HL-60/S4 treated with phorbol 12-myristate 13-acetate at 8.2 ng/mL for 4 days and 3 days (cell line): ENCODE measurements around the gene COBL.

ENCODE experiments used
- in situ Hi-C: fragments of 300-500 bp; cut with MboI; formaldehyde crosslinking; loops from 2 replicates; pipeline ENCODE4 v1.15.0; 2022; ENCODE audit warnings: low sequenced_read_pairs

COBL gene

DNA sequence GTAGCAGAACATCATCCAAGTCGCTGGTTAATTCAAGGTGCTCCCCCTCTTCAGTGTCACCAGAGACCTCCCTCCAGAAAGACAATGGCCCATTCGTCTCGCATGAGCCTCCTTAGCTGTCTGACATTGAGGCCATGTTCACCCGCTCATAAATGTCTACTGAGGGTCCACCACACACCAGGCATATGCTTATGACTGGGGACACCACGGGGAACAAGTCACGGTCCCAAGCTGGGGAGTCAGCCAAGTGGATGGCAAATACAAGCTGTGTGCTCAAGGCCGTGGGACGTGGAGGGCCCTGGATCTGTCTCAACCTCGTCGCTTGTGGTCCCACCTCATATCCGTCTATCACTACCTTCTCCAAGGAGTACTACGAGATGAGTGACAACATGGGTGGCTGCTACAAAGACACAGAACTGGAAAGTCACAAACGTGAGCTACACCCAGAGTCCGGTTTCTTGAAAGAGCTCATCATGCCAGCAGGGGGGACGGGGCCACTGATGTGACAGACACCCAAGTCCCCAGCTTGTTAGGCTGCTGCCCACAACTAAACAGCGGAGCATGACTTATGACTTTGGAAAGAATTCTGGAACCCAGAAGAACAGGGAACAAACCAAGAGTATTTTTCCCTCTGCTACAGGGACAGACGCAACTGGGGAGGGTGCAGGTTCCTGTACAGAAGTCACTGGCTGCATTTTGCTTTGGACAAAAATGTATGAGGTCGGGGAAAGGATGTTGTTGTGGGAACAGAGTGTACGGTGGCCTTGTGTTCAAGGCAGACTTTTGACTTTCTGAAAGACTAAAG, 189.6 kb downstream of the COBL start:
- in situ Hi-C loops = no loop called here

DNA sequence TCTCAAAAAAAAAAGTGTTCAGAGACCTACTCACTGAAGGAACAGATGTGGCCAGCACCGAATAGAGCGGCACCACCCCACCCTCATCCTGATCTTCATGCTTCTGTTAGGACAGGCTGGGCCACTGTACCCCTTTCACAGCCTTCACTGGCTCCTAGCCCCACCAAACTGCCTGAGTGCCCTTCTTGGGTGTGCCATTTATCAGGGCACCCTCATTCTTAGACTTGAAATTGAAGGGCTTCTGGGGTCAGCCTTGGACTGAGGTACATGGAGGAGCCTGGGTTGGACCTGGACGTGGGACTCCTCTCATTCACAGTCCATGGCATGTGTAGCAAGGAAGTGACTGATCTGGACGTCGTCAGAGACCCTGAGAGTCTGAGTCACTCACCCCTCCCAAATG, 190.3 kb downstream of the COBL start:
- in situ Hi-C loops = no loop called here

GRCh38 chr7:51124321-51124720, 192.3 kb downstream of the COBL start:
- in situ Hi-C loops = no loop called here

- in situ Hi-C loops = no loop called here
Measured at GRCh38 chr7:51123322-51124019, 193.1 kb downstream of the COBL start.

GRCh38 chr7:51121931-51122425, 194.6 kb downstream of the COBL start:
- in situ Hi-C loops = no loop called here

DNA sequence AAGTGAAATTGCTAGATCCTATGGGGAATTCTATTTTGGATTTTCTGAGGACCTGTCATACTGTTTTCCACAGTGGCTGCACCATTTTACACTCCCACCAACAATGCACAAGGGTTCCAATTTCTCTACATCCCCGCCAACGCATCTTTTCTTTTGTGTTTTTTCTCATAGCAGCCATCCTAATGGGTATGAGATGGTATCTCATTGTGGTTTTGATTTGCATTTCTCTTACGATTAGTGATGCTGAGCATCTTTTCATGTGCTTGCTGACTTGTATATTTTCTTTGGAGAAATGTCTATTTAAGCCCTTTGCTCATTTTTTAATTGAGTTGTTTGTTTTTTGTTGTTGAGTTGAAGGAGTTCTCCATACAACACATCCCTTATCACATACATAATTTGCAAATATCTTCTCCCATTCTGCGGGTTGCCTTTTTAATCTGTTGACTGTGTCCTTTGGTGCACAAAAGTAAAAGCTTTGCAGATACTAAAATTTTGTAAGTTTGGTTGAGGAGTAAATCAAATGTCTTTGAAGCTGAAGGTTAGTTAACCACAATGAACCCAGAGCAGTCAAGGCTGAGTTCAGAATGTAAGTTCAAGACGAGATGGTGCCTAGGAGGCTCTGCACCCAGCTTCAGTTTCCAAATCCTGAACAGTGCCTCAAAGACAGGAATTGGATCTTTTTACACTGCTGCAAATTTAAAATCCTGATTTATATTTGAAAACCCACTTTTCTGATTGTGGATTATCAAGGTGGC, 195.4 kb downstream of the COBL start:
- in situ Hi-C loops = no loop called here

DNA sequence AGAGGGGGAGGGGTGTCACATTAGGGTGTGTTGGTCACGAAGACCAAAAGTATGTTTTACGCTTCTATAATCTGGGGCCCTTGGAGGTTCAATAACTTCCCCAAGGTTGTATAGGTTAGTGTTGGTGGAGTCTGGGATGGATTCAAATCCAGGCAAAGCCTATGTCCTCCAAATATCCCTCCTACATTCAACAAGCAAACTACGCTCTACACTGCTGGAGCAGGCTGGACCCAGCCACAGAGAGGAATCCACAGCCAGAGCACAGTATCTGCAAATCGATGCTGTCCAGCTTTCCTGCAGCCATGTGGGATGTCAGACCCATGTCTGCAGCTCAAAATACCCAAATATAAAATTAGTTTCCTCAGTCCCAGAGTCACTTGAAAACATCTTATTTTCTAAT, 198.0 kb downstream of the COBL start:
- in situ Hi-C loops = no loop called here

- in situ Hi-C loops = no loop called here
Measured at GRCh38 chr7:51114501-51114900, 202.1 kb downstream of the COBL start.

GRCh38 chr7:51113962-51114361, 202.6 kb downstream of the COBL start:
- in situ Hi-C loops = no loop called here

DNA sequence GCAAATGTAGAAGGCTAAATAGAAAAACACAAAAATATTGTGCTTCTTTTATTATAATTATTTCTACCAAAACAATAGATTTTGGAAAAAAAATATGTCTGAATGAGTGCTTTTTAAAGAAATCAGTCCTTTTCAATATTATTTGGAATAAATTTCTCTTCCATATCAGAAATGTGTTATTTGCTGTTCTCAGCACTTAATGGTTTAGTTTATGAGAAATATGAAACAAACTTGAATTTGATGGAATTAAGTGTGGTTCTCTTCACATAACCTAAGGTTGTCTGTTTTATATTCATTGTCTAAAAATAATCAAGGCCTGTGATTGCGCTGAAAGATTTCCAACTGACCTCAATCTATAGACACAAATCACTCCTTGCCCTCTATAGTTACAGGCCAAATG, 203.0 kb downstream of the COBL start:
- in situ Hi-C loops = no loop called here

GRCh38 chr7:51111241-51111940, 205.2 kb downstream of the COBL start:
- in situ Hi-C loops = no loop called here

GRCh38 chr7:51108134-51108533, 208.5 kb downstream of the COBL start:
- in situ Hi-C loops = no loop called here

DNA sequence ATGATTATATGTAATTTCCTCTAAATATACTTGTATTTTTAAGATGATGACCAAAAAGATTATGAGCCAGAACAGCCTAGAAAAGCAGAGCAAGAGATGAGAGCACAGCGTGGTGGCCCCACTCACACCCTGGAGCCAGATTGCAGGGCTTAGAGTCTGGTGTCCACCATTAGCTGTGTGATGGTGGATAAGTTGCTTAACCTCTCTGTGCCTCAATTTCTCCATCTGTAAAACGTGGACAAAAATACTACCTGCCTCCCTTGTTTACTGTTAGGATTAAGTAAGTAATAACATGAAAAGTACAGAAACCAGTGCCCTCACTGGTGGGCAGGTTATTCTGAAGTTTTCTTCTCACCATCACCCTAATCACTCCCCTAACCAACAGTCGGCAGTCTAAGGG, 212.3 kb downstream of the COBL start:
- in situ Hi-C loops = no loop called here

DNA sequence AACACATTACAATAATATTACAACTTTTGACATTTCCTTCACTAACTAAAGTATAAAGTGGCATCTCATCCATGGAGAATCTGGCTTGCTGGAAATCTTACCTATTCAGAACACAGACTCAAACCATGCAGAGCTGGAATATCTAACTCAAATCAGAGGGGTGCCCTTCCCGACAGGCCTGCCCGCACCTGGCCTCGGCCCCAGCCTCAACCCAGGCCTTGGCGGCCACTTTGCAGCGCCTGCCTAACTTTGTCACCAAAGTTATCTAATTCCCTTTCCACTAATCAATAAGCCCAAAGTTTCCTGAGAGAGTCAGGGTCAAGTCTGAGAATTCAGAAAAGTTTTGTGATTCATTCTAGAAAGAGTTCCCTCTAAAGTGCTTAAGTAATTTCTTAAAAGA, 212.9 kb downstream of the COBL start:
- in situ Hi-C loops = no loop called here

DNA sequence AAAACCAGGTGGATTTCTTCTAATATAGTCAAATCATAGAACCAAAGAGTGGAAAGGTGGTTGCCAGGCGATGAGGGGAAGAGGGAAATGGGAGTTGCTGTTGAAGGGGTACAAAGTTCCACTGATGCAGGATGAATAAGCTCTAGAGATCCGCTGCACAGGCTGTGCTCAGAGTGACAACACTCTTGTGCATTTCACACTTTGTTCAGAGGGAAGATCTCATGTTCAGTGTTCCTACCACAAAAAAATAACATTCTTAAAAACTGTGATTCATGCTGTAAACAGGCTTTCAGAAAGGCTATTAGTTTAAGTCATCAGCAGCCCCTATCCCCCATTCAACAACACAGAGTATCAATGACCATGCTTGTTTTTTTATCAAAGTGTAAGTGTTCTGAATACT, 213.8 kb downstream of the COBL start:
- in situ Hi-C loops = no loop called here

DNA sequence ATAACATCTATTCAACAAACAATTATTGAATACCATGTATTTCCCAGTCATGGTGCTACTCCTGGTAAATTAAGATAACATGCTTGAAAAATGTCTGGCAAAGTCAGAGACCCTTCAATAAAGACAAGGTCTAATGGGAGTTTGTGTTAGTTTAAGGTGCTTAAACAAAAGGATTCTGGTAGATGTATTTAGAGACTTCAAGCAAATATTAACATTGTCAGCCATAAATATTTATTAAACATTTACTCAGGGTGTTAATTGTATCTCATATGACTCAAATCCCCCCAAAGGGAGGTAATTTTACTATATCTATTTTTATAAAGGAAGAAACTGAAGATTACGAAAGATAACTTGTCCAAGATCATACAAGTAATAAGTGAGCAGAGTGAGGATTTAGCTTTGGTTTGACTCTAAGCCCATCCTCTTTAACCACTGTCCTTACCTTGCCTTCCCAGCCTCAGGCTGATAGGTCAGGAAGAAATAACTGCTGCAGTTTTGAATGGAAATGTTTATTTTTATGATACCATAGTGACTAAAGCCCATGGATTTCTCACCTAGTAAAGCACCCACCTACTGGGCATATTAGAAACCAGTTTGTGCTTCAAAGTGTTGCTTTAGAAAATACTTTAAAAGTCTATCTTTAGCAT, 215.4 kb downstream of the COBL start:
- in situ Hi-C loops = no loop called here

GRCh38 chr7:51090411-51090810, 226.2 kb downstream of the COBL start:
- in situ Hi-C loops = no loop called here

DNA sequence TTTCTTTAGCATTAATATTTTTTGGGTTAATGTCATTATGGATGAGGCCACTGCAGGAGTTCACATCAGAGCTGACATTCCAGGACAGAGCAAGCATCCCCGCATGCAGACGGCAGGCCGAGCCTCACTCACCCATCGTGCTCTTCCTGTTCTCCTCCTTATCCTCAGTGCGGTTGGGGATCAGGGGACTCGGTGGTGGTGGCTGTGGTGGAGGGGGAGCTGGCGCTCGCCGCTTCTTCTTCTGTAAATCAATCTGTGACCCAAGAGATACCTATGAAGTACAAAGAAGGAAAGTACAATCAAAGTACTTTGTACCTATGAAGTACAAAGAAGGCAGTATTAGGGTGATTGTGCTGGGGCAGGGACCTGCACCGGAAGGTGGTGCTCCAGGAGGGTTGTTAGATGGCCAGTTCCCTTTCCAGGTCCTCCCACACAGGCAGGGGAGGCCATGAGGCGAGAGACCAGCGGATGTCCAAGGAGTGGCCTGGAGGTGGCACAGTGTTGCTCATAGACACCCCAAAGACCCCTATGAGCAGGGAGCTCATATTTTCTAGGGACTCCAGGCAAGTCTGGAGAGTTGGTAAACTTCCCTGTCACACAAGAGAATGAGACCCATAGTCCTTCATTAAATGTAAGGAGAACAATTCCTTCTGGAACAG, 231.4 kb downstream of the COBL start:
- in situ Hi-C loops = no loop called here

GRCh38 chr7:51084121-51084520, 232.5 kb downstream of the COBL start:
- in situ Hi-C loops = no loop called here

DNA sequence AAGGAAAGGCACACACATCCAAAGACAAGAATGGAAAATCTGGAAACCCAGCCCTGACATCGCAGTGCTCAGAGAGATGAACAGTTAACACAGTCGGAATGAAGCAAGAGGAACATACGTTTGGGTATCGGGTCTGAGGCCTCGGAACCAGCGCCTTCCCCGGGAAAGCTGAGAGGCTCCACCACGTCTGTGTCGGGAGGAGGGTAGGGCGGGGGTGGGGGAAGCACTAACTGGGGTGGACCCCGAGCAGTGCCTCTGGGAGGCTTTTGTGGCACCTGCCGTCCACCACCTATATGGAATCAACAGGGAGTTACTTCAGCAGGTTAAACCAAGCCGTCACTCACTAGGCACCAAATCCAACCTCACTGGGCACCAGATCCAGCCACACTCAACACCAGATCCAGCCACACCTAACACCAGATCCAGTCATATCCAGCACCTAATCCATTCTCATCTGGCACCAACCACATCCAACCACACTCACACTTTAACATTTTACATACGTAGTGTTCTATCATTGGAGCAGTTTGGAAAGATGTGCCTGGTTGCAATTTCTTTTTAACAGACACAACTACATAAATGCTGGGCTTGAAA, 233.6 kb downstream of the COBL start:
- in situ Hi-C loops = no loop called here
